GM12878 (cell line): ENCODE measurements around the gene RBBP8NL. TPM values are rescaled to one million over a fixed set of nuclear protein-coding genes. Genes with fewer than 3 reads are reported as not detected.

ENCODE experiments used
- ATAC-seq: fragments of 200-7000 bp; cut with Tn5 transposase; 3 replicates; pipeline ENCODE4 v1.9.1; 2020; ENCODE audit warnings: mild to moderate bottlenecking, moderate library complexity
- BruUV-seq: library from RNA; stranded (reverse); fragments of 400-500 nt; replicated peaks from 2 replicates; lab custom pipeline; 2021; lab: Mats Ljungman, UMichigan
- CTCF ChIA-PET: fragments of 300-600 bp; sonication (Branson Sonifier 250); formaldehyde crosslinking; extraction: SDS; loops from one replicate; lab custom pipeline; 2021; ENCODE audit warnings: inconsistent platforms; lab: Yijun Ruan, JAX
- POLR2A ChIA-PET: fragments of 350-600 bp; formaldehyde crosslinking; extraction: SDS; loops from one replicate; lab custom pipeline; 2021; ENCODE audit warnings: inconsistent platforms; lab: Charles Lee
- RAD21 ChIA-PET: fragments of 300-600 bp; sonication (Branson Sonifier 250); formaldehyde crosslinking; loops from one replicate; lab custom pipeline; 2023; ENCODE audit warnings: antibody characterized with exemption; ENCODE audit not compliant: unreplicated experiment; lab: Charles Lee
- SMC1A ChIA-PET: fragments of 300-600 bp; sonication (Branson Sonifier 250); formaldehyde crosslinking; loops from one replicate; lab custom pipeline; 2023; ENCODE audit not compliant: unreplicated experiment, uncharacterized antibody; lab: Charles Lee
- DNase-seq: peaks from one replicate; pipeline ENCODE4 v3.0.0-alpha.2; 2011; ENCODE audit warnings: low read depth, low spot score
- FAIRE-seq: peaks from 3 replicates; lab custom pipeline; 2011; peaks lifted over from hg19 to GRCh38; lab: Jason Lieb, UNC
- H2AFZ ChIP-seq: 2 replicates; pipeline ENCODE4 v1.6.0; 2011; ENCODE audit warnings: low read depth, low read length, control low read depth; ENCODE audit not compliant: control insufficient read depth
- H3K27ac ChIP-seq: 2 replicates; pipeline ENCODE4 v1.5.1; 2011; ENCODE audit warnings: control low read depth; ENCODE audit not compliant: control insufficient read depth, insufficient read depth
- H3K27me3 ChIP-seq, 2 experiments: replicated peaks in 1 of 2; 2 replicates each; pipeline versions ENCODE4 v1.6.0 to v1.6.1; 2011; ENCODE audit warnings: low read length in 1 of 2; ENCODE audit not compliant: control insufficient read depth in 2 of 2, insufficient read depth in 2 of 2
- H3K36me3 ChIP-seq, 2 experiments: 2 replicates each; pipeline ENCODE4 v1.5.1; 2011; ENCODE audit warnings: low read length in 1 of 2; ENCODE audit not compliant: control insufficient read depth in 2 of 2, insufficient read depth in 2 of 2
- H3K4me1 ChIP-seq: 2 replicates; pipeline ENCODE4 v1.6.1; 2011; ENCODE audit warnings: mild to moderate bottlenecking, low read length, moderate library complexity, mixed read lengths; ENCODE audit not compliant: control insufficient read depth, insufficient read depth
- H3K4me2 ChIP-seq: 2 replicates; pipeline ENCODE4 v1.6.0; 2011; ENCODE audit warnings: control low read depth; ENCODE audit not compliant: control insufficient read depth, insufficient read depth
- H3K4me3 ChIP-seq: fragments of 200-600 bp; sonication (generic); 2 replicates; pipeline ENCODE4 v1.5.1; 2016
- H3K79me2 ChIP-seq: 2 replicates; pipeline ENCODE4 v1.6.0; 2011; ENCODE audit warnings: low read length; ENCODE audit not compliant: control insufficient read depth, insufficient read depth
- H3K9ac ChIP-seq: 2 replicates; pipeline ENCODE4 v1.8.0; 2011; ENCODE audit warnings: low read length, control low read depth, mixed read lengths; ENCODE audit not compliant: control insufficient read depth, insufficient read depth
- H3K9me3 ChIP-seq: replicated peaks from 3 replicates; pipeline ENCODE4 v1.5.1; 2011; ENCODE audit warnings: mild to moderate bottlenecking, low read length; ENCODE audit not compliant: control insufficient read depth, insufficient read depth
- H4K20me1 ChIP-seq: 2 replicates; pipeline ENCODE4 v1.6.0; 2011; ENCODE audit not compliant: control insufficient read depth, insufficient read depth
- ETV6 ChIP-seq, 2 experiments: fragments of 450-650 bp in 1 of 2; IDR thresholded peaks in 1 of 2; conservative IDR thresholded peaks in 1 of 2; 2 replicates each; pipeline ENCODE4 v1.6.1; 2014; ENCODE audit warnings: antibody characterized with exemption in 1 of 2, borderline replicate concordance in 1 of 2, low read depth in 1 of 2, mild to moderate bottlenecking in 1 of 2, moderate library complexity in 1 of 2
- LARP7 ChIP-seq: fragments of 450-650 bp; IDR thresholded peaks from 2 replicates; pipeline ENCODE4 v1.6.1; 2017; ENCODE audit warnings: mild to moderate bottlenecking
- NRF1 ChIP-seq: conservative IDR thresholded peaks from 2 replicates; pipeline ENCODE4 v1.6.1; 2011; ENCODE audit warnings: mild to moderate bottlenecking, low read depth, low read length, improper control_type of control experiment
- PAX5 ChIP-seq: IDR thresholded peaks from 2 replicates; pipeline ENCODE4 v1.6.1; 2011; ENCODE audit warnings: low read depth, low read length, borderline replicate concordance
- RELA ChIP-seq: fragments of 450-650 bp; IDR thresholded peaks from 2 replicates; pipeline ENCODE4 v1.8.0; 2014; ENCODE audit warnings: borderline replicate concordance; ENCODE audit not compliant: partially characterized antibody
- SIN3A ChIP-seq: IDR thresholded peaks from 2 replicates; pipeline ENCODE4 v1.6.1; 2012; ENCODE audit warnings: low read depth, low read length, improper control_type of control experiment
- SMAD5 ChIP-seq: IDR thresholded peaks from 2 replicates; pipeline ENCODE4 v1.6.1; 2016; ENCODE audit warnings: antibody characterized with exemption, low read depth
- SMC3 ChIP-seq: IDR thresholded peaks from 2 replicates; pipeline ENCODE4 v1.6.1; 2011; ENCODE audit warnings: low read length, improper control_type of control experiment, borderline replicate concordance
- STAT3 ChIP-seq: IDR thresholded peaks from 2 replicates; pipeline ENCODE4 v1.6.1; 2011; ENCODE audit warnings: low read depth, low read length, improper control_type of control experiment
- TAF1 ChIP-seq: IDR thresholded peaks from 2 replicates; pipeline ENCODE4 v1.6.1; 2011; ENCODE audit warnings: mild to moderate bottlenecking, low read depth, low read length, borderline replicate concordance
- TCF3 ChIP-seq: IDR thresholded peaks from 2 replicates; pipeline ENCODE4 v1.6.1; 2012; ENCODE audit warnings: low read depth, mild to moderate bottlenecking, low read length, borderline replicate concordance; ENCODE audit not compliant: insufficient read depth
- WGBS: methylation state at CpG from one replicate; pipeline ENCODE4 v1.1.6; 2016; ENCODE audit warnings: low lambda C conversion rate; ENCODE audit not compliant: insufficient replicate concordance, insufficient coverage; ENCODE audit errors: missing lambda C conversion rate; 5-methylcytosine and 5-hydroxymethylcytosine counted together
- in situ Hi-C: fragments of 300-500 bp; cut with MboI; formaldehyde crosslinking; loops from 9 replicates; pipeline ENCODE4 v1.14.3; 2018; ENCODE audit warnings: mixed read lengths
- intact Hi-C: fragments of 100-400 bp; cut with micrococcal nuclease; formaldehyde crosslinking; loops from one replicate; pipeline ENCODE4 v1.14.2; 2022; ENCODE audit not compliant: unreplicated experiment
- polyA plus RNA-seq, 11 experiments: library from polyadenylated mRNA; depleted of rRNA in 4 of 11; unstranded in 6 of 11; stranded (reverse) in 5 of 11; fragments of >200 nt; fragmentation: Nextera tagmentation in 4 of 11; fragmentation: Illumina TruSeq in 1 of 11; extraction: Ambion mirVana in 4 of 11; extraction: Trizol in 1 of 11; gene quantifications; 1 replicate in 1 of 11; 2 replicates in 10 of 11; pipeline versions ENCODE4 v1.2.1 to v1.2.3, GENCODE V29; 2011 to 2016; ENCODE audit warnings: inconsistent platforms in 2 of 11, missing spikeins in 2 of 11, low read depth in 1 of 11
- total RNA-seq, 4 experiments: library from RNA; depleted of rRNA in 3 of 4; stranded (reverse); fragments of >200 nt in 3 of 4; fragmentation: Illumina TruSeq in 1 of 4; extraction: Trizol in 1 of 4; gene quantifications; 2 replicates each; pipeline versions ENCODE4 v1.2.1 to v1.2.3, GENCODE V29; 2013 to 2021
- TF ChIP-seq, protein P1 (sequence below): fragments of 450-650 bp; IDR thresholded peaks from 2 replicates; pipeline ENCODE4 v1.6.1; 2017; ENCODE audit warnings: mild to moderate bottlenecking

The RBBP8NL gene
- total and polyA plus RNA-seq, 10 of the 15 experiments (the other 5 are each of a cell fraction or from before 2014, with no cell fraction given) = not detected

DNA sequence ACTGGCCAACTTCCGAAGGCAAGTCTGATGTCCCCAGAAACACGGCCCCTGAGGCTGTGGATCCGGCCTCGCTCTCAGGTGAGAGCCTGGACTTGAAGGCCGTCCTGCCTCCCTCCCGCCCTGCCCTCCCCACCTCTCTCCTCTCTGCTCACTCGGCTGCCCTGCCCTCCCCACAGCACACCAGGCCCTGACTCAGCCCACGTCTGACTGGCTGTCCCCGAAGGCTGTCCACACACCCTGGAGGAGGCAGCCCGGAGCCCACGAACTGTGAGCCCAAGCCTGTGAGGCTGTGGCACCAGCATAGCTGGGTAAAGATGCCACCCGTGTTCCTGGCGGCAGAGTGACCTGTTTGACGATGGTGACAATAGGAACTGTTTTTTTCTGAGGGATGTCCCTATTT, 32.1 kb upstream of the RBBP8NL start:
- Histone ChIP-seq H3K4me2 (no peak overlapping the region), H3K27me3 (peaks cover 0 to 3% of the 10 kb centered on the region in 2 experiments; a peak in 3 of 4 replicates), H3K4me1 (no peaks in the 10 kb centered on the region), H4K20me1 (no peaks in the 10 kb centered on the region), H3K27ac (no peak overlapping the region), H3K36me3 (no peaks in the 10 kb centered on the region), H3K9me3 (no peaks in the 10 kb centered on the region), H2AFZ (no peak overlapping the region), H3K79me2 (no peaks in the 10 kb centered on the region), H3K9ac (no peak overlapping the region), H3K4me3 (no peak overlapping the region)
- intact Hi-C loops (no loop called here), in situ Hi-C loops (no loop called here)
- ATAC-seq (no peak), DNase-seq (no peak), FAIRE-seq (no peak)
- no TSS peak for BruUV-seq
- ChIA-PET CTCF (no interaction called here), RAD21 (no interaction called here), POLR2A (no interaction called here), SMC1A (no interaction called here)
- no peak for TF ChIP-seq STAT3
- TF ChIP-seq TCF3 = no peak
- TF ChIP-seq NRF1 = no peak
- no peak for TF ChIP-seq PAX5
- no peak for TF ChIP-seq TAF1
- no peak for TF ChIP-seq RELA
- TF ChIP-seq, protein P1, sequence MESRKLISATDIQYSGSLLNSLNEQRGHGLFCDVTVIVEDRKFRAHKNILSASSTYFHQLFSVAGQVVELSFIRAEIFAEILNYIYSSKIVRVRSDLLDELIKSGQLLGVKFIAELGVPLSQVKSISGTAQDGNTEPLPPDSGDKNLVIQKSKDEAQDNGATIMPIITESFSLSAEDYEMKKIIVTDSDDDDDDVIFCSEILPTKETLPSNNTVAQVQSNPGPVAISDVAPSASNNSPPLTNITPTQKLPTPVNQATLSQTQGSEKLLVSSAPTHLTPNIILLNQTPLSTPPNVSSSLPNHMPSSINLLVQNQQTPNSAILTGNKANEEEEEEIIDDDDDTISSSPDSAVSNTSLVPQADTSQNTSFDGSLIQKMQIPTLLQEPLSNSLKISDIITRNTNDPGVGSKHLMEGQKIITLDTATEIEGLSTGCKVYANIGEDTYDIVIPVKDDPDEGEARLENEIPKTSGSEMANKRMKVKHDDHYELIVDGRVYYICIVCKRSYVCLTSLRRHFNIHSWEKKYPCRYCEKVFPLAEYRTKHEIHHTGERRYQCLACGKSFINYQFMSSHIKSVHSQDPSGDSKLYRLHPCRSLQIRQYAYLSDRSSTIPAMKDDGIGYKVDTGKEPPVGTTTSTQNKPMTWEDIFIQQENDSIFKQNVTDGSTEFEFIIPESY = no peak
- no peak for TF ChIP-seq SIN3A
- TF ChIP-seq ETV6 (conservative IDR thresholded peaks at IDR 0.05 in 1 of 2, IDR thresholded peaks at IDR 0.05 in 1 of 2; ENCODE audit: borderline replicate concordance in 1 of 2, low read depth in 1 of 2) = no peak
- TF ChIP-seq LARP7 = no peak
- TF ChIP-seq SMAD5 = no peak
- TF ChIP-seq SMC3 = no peak
- 16% methylated on average over 8 of the region's 14 CpGs for WGBS
